Mucosa of descending colon (tissue), 3 donors: Measurements from ENCODE around the gene GGA3. TPM values are rescaled to one million over a fixed set of nuclear protein-coding genes. Genes with fewer than 3 reads are reported as not detected.

ENCODE experiments used
- ATAC-seq: fragments of 200-7000 bp; cut with Tn5 transposase; one replicate; pipeline ENCODE4 v1.9.1; 2020; ENCODE audit warnings: mild to moderate bottlenecking, moderate library complexity
- DNase-seq, 3 donors: peaks; one replicate each; pipeline ENCODE4 v3.0.0-alpha.2; 2020
- H3K36me3 ChIP-seq: fragments of 200-600 bp; one replicate; pipeline ENCODE4 v1.8.0; 2021; ENCODE audit warnings: low read depth, mild to moderate bottlenecking
- H3K4me1 ChIP-seq: fragments of 200-600 bp; one replicate; pipeline ENCODE4 v1.8.0; 2021; ENCODE audit warnings: low read depth, mild to moderate bottlenecking
- H3K4me3 ChIP-seq: fragments of 200-600 bp; one replicate; pipeline ENCODE4 v1.8.0; 2021; ENCODE audit warnings: mild to moderate bottlenecking
- H3K9me3 ChIP-seq: fragments of 200-600 bp; one replicate; pipeline ENCODE4 v1.8.0; 2021; ENCODE audit warnings: mild to moderate bottlenecking
- CTCF ChIP-seq: fragments of 200-600 bp; IDR thresholded peaks from one replicate; pipeline ENCODE4 v1.8.0; 2022; ENCODE audit warnings: antibody characterized with exemption, mild to moderate bottlenecking
- intact Hi-C, 2 donors: fragments of 100-400 bp; cut with DNase I in 1 of 2; cut with micrococcal nuclease in 1 of 2; formaldehyde crosslinking; loops; one replicate each; pipeline versions ENCODE4 v1.11.0 to v1.11.1; 2022; cut with DNase I, micrococcal nuclease
- total RNA-seq, 3 donors: library from RNA; stranded (reverse); fragmentation: NEBNext Ultra II Directional in 2 of 3; extraction: Animal tissue kit (Norgen Biotek cat#: 25700) in 2 of 3; gene quantifications; one replicate each; pipeline versions ENCODE4 v1.2.1 to v1.2.4, GENCODE V29; 2021 to 2023
- donor health status: DM: no; HTN: no; CAD: no; lungs with moderate emphysema.
- donor health status: DM: no; HTN: no; CAD: no.
- donor health status: DM: no; HTN: yes; CAD: no.

GGA3 gene
- total RNA-seq, 3 donors from 2014 or later: 45.3 to 54.8 (median 49.3) TPM

GRCh38 chr17:75194879-75195278, 66.5 kb downstream of the GGA3 start:
- intact Hi-C loops: no loop called here

GRCh38 chr17:75191584-75191983, 69.8 kb downstream of the GGA3 start:
- TF ChIP-seq CTCF: no peak
- ATAC-seq (no peak), DNase-seq (no peak)
- no peak overlapping the region for H3K4me3 ChIP-seq
- no peaks in the 10 kb centered on the region for H3K9me3 ChIP-seq
- no peaks in the 10 kb centered on the region for H3K4me1 ChIP-seq
- intact Hi-C loops: no loop called here
- no peaks in the 10 kb centered on the region for H3K36me3 ChIP-seq

More at GRCh38 chr17:75194879-75195278, 66.5 kb downstream of the GGA3 start:
- Histone ChIP-seq H3K4me1 (no peaks in the 10 kb centered on the region), H3K36me3 (no peaks in the 10 kb centered on the region), H3K9me3 (no peaks in the 10 kb centered on the region), H3K4me3 (no peak overlapping the region)
- no peak for ATAC-seq
- TF ChIP-seq CTCF: no peak
- no peak for DNase-seq

- no peak overlapping the region for H3K4me3 ChIP-seq
- intact Hi-C loops: no loop called here
- no peaks in the 10 kb centered on the region for H3K4me1 ChIP-seq
- H3K9me3 ChIP-seq: no peaks in the 10 kb centered on the region
- DNase-seq (no peak), ATAC-seq (no peak)
- H3K36me3 ChIP-seq: no peaks in the 10 kb centered on the region
- no peak for TF ChIP-seq CTCF
These were observed 72.8 kb downstream of the GGA3 start for GRCh38 chr17:75188614-75189013.

Other genes with a start within 250 kb of the GGA3 start
- gene MRPL58, start 248.9 kb downstream of the GGA3 start, total RNA-seq: 10 to 100 TPM; 24.7 to 32.9 (median 25.4) TPM
- gene ATP5PD, start 214.6 kb downstream of the GGA3 start, total RNA-seq: 100 to 1,000 TPM; 292 to 362 (median 338) TPM
- 10 to 100 TPM; 19.1 to 30.0 (median 21.2) TPM for gene KCTD2, start 214.4 kb downstream of the GGA3 start, total RNA-seq
- 10 to 100 TPM; 18.2 to 58.8 (median 26.4) TPM for gene SLC16A5, start 173.7 kb downstream of the GGA3 start, total RNA-seq
- 10 to 100 TPM; 16.7 to 24.3 (median 18.3) TPM for gene ARMC7, start 151.6 kb downstream of the GGA3 start, total RNA-seq
- gene NT5C, start 129.9 kb downstream of the GGA3 start, total RNA-seq: 10 to 100 TPM; 57.2 to 97.6 (median 75.4) TPM
- gene JPT1, start 107.1 kb downstream of the GGA3 start, total RNA-seq: 100 to 1,000 TPM; 105 to 314 (median 209) TPM
- gene SUMO2, start 78.6 kb downstream of the GGA3 start, total RNA-seq: 100 to 1,000 TPM; 218 to 304 (median 254) TPM
- 10 to 100 TPM; 48.4 to 63.4 (median 62.2) TPM for gene NUP85, start 55.9 kb downstream of the GGA3 start, total RNA-seq
- 10 to 100 TPM; 46.4 to 64.8 (median 59.5) TPM for gene MRPS7, start 273 bp upstream of the GGA3 start, total RNA-seq
- 10 to 100 TPM; 17.3 to 21.4 (median 19.1) TPM for gene MIF4GD, start 9.6 kb upstream of the GGA3 start, total RNA-seq
- 10 to 100 TPM; 15.5 to 20.0 (median 15.6) TPM for gene SLC25A19, start 27.8 kb upstream of the GGA3 start, total RNA-seq
- 100 to 1,000 TPM in 2 of 3 donors, 10 to 100 TPM in 1; 97.8 to 116 (median 102) TPM for gene GRB2, start 144.1 kb upstream of the GGA3 start, total RNA-seq
- 100 to 1,000 TPM in 2 of 3 donors, 10 to 100 TPM in 1; 73.5 to 114 (median 108) TPM for gene TMEM94, start 195.0 kb upstream of the GGA3 start, total RNA-seq